HG03469 (cell line): ENCODE results near the gene ADAT1.
A peak's percentile ranks its signal among the peaks of the same experiment; 100 is the strongest.

Experiments used
- ATAC-seq: cut with Tn5 transposase; IDR thresholded peaks from one replicate; pipeline ENCODE4 v1.9.1; 2021; ENCODE audit warnings: mild to moderate bottlenecking, moderate library complexity, moderate number of reproducible peaks; ENCODE audit not compliant: unreplicated experiment

The ADAT1 gene

GRCh38 chr16:75578212-75578611, 44.9 kb downstream of the ADAT1 start:
- ATAC-seq, result no peak

DNA sequence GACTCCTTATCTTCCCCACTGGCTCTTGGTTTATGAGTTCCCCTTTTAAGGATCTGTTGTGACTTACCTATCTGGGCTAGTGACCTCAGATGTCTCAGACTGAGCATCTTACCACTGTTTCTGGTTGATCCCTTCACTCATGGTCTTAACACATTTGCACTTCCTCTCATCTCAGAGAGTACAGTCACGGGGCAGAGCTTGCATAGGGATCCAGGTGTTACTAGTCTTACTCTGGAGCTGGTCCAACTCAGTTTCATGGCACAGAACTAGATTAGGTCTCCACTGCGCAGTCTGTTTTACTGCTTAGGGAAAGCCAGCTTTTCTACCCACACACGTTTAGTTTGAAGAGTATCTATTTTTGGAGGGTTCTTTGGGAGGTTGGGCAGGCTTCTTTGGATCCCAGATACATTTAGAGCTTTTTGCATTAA, 46.7 kb downstream of the ADAT1 start:
- ATAC-seq, result peak; percentile 68

GRCh38 chr16:75575958-75576357, 47.1 kb downstream of the ADAT1 start:
- no peak for ATAC-seq

GRCh38 chr16:75573955-75574354, 49.1 kb downstream of the ADAT1 start:
- no peak for ATAC-seq

DNA sequence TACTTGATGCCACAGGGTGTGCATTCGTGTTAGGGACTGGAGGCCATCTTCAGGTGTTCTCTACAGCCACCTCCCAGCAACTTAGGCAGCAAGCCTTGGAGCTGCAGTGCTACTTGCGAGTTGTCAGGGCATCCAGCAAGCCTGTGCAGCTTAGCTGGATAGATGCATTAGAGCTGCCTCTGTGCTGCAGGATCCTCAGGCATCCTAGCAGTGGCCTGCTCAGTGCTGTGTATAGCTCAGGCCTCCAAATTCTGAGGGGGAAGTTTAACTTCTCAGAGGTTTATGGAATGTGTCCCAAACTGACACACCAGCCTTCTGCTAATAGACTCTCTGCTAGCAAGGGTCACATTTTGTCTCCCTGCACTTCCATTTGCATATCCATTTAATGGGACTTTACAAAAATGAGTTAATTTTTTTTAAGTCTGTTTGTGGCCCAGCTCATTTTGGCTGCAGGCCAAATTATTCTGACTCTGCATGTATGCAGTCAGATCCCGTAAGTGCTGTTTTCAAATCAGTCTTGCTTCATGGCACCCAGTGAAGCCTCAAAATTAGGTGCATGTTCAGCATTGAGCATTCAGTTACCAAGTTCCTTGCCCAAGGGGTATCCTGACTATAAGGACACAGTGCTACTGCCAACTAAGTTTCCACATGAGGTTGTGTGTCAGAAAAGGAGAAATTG, 50.1 kb downstream of the ADAT1 start:
- ATAC-seq, result no peak

DNA sequence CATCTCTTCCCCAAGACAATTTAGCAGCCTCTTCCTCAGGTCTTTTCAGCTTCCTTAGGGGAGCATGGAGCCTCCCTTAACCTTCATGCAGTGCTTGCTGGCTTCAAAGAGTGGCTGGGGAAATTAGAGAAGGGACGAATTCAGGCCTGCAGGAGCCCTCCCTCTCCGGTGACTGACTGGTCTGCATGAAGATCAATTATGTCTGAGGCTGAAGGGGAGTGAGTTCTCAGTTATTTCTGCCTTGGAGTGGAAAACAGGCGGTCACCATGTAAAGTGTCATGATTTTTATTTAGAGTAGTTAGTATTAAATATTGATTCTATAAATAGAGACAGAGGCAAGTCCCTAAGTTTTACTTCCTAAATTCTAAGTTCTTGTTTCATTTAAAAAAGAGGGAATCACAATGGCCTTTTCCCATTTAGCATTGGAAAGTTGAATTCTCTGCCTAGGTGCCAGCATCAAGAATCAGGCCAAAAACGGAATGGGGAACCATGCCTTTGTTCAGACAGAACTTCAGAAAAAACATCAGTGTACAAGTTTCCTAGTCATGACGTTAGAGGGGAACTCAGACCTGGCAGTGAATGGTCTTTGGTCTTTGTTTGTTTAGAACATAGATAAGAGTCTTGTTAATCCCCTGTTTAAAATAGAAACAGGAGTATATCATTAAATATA, 52.5 kb downstream of the ADAT1 start:
- ATAC-seq, result no peak

DNA sequence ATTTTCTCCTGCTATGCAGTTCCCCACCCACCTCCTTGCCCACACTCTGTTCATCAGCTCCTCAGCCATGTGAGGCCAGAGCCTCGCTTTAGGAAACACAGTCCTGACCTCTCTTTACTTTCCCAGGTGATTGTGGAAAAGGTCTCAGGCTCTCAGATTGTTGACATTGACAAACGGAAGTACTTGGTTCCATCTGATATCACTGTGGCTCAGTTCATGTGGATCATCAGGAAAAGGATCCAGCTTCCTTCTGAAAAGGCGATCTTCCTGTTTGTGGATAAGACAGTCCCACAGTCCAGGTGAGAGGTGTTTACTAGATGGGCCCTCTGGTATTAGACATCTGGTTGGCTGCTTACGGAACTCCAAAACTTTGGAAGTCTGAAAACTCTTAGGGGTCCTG, 55.2 kb downstream of the ADAT1 start:
- ATAC-seq, result no peak

DNA sequence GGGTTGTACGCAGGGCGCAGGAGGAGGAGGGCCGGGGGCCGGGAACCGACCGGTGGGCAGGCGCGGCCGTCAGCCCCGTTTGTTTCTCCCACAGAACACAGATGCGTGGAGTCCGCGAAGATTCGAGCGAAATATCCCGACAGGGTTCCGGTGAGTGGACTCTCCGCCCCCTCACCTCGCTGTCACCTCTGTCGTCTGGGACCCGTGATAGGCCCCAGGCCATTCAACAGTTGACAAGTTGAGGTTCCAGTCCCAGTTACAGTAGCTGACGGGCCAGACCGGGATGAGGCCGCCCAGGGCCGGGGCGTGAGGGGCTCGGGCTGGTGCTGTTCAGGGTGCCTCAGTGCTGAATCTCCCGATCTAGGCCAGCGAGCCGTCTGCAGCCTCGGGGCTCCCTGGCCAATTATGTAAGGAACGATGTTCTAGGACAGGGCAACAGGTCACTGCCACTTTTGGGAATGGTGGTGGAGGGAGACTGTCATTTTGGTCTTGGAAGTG, 56.3 kb downstream of the ADAT1 start:
- ATAC-seq, result no peak

- ATAC-seq, result peak; percentile 34
Measured at GRCh38 chr16:75566040-75566757, 56.9 kb downstream of the ADAT1 start, which contains the start of gene GABARAPL2. TSS of gene GABARAPL2 (plus strand) at chr16:75566379. CDS start at chr16:75566487, 108 bp downstream.

GRCh38 chr16:75565640-75566039, 57.4 kb downstream of the ADAT1 start:
- ATAC-seq, result no peak

- no peak for ATAC-seq
Measured at GRCh38 chr16:75559564-75560372, 63.3 kb downstream of the ADAT1 start.

GRCh38 chr16:75558846-75559401, 64.2 kb downstream of the ADAT1 start:
- ATAC-seq, result no peak

DNA sequence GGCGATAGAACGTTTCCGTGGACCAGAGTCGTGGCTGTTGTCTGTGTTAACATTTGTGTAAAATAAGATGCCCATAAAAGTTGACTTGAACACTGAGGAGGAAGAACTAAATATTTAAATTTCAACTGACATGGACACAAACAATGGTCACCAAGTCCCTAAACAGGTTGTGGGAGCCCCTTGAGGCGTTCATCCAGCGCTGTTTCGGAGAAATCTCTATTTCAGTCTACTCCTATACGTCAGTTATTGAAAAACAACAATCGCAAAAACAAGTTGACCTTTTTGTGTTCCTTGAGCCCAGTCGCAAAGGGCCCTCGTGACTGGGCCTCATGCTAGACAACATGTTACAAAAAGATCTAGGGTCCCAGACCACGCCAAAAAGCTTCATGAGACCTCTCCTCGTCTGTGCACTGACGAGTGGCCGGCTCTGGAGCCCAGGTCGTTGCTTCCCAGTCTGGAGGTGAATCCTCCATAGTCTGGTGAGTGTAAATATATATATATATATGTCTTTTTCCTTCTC, 66.6 kb downstream of the ADAT1 start:
- no peak for ATAC-seq

DNA sequence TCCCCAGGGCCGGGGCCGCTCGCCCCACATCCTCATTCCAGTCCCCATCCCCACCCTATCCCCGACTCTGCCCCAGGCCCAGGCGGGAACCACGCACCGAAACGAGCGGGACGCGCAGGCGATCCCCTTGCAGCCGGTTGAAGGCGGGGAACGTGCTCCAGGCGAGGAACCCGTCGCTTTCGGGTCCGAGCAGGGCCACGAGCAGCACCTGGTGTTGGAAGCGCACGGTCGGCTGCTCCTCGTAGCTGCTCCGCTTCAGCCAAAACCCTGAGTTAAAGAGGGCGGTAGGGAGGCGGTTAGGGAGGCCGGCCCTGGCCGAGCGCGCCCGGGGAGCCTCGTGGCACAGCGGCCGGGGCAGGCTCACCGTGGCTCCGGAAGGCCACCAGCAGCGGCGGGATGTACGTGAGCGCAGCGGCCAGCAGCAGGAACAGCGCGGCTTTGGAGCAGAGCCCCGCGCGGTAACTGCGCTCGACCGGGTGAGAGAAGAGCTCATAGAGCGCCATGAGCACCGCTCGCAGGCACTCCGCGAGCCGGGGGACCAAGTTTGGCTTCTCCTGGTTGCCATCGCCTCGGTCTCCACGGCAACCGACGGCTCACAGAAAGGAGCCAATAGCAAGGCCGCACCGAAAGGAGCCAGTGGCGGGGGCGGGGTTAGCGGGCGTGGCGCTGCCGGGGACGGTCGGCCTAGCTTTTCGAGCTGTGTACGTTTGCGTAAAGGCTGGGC, 67.2 kb downstream of the ADAT1 start, which contains the start of gene TMEM231:
Gene TMEM231 (minus strand): TSS at position 546 of the 724 bp plus-strand sequence. CDS start 43 bp downstream, at position 503.
- peak; percentile 96 for ATAC-seq

- ATAC-seq, result no peak
Measured at GRCh38 chr16:75555213-75555706, 67.8 kb downstream of the ADAT1 start.

DNA sequence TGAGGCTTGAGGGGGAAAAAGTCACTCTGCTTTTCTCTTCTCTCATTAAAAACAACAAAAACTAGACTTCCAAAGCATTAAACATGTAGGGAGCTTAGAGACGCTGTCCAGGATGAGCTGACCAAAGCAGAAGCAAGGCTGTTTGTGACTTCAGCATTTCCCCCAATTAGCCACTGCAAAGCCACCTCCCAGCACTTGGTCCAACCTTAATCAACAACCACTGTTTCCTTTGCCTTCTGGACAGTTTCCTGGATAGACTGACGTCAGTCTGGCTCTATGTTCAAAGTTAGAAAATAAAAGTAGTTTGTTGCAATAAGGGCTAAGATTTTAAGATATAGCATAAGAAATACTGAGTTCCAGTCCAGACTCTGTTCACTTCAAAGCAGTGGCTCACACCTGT, 70.1 kb downstream of the ADAT1 start:
- ATAC-seq, result no peak

- ATAC-seq, result peak; percentile 69
Measured at GRCh38 chr16:75550211-75550662, 72.8 kb downstream of the ADAT1 start.
